Islet precursor cell (in vitro differentiated cells): ENCODE measurements around the gene ACSL6.

ENCODE experiments used
- DNase-seq: peaks from one replicate; pipeline ENCODE4 v3.0.0-alpha.2; 2018

ACSL6 gene

DNA sequence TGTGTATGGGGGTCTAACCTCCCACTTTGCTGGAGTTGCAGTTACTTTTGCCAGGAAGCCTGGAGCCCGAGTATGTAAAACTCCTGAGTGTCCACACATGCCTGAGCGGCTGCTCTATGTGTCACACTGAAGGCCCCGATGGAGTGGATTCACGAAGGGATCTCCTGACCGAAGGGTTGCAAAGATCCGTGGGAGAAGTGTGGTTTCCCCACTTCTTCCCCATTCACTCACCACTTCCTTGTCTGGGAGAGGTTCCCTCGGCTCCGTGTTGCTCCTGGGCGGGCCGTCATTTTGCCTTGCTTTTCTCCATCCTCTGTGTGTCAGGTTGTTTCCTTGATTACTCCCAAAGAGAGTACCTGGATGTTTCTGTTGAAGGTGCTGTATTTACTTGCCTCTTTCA, 32.7 kb upstream of the ACSL6 start:
- DNase-seq: no peak

DNA sequence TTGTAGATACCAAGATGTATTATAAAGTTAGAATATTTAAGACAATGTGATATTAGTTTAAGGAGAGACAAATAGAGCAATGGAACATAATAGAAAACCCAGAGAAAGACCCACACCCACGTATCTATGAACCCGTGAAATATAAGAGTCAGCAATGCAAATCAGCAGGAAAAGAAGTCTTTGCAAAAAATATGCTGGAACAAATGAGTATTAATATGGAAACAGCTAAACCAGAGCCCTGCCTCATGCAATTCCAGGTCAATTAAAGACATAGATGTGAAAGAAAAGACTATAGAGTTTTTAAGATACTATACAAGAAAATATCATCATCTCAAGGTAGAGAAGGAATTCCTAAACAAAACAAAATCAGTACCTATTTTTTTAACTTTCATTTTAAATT, 25.9 kb upstream of the ACSL6 start:
- DNase-seq: no peak

DNA sequence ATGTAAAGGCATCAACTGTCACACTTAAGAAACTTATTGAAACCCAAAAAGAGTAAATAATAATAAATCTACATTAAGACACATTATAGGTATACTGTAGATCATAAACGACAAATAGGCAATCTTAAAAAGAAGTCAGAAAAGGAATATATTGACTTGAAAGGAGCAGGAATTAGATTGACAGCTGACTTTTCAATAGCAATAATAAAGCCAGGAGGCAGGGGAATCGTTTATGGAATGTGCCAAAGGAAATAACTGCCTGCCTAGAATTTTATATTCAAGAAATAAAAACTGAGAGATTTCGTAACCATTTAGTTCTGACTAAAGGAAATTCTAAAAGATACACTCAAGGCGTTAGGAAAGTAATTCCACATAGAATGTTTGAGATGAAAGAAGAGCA, 21.7 kb upstream of the ACSL6 start:
- no peak for DNase-seq

DNA sequence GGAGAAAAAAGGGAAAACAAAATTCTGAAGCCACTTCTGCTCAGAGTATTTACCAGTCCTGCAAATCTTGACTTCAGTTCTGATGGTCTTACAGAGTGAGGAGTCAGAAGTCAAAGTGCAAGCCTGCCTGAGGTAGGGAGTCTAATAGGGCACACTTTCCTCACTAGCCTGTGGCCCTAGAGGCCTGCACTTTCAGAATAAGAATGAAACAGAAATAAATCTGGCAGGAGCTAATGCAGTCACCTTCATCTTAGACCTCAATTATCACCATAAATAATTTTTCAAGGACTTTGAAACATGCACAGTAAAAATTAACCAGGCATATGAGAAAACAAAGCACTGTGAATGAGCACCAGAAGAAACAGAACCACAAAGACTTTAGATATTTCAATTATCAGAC, 20.7 kb upstream of the ACSL6 start:
- no peak for DNase-seq

DNA sequence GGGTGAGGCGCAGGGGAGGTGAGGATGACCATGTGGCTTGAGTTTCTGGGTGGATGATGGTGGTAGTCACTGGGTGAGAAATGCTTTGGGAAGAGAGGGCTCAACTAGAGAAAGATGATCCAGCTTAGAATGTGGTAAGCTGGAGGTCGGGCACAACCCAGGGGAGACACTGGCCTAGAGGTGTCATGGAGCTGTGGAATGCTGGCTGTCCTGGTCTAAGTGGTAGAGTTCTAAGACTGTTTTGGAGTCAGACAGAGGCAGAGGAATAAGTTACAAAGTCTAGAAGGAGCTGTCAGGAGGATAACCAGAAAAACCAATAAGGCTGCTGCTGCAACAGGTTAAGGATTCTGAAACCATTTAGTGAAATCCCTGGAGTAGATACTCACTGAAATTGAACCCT, 19.2 kb upstream of the ACSL6 start:
- no peak for DNase-seq

DNA sequence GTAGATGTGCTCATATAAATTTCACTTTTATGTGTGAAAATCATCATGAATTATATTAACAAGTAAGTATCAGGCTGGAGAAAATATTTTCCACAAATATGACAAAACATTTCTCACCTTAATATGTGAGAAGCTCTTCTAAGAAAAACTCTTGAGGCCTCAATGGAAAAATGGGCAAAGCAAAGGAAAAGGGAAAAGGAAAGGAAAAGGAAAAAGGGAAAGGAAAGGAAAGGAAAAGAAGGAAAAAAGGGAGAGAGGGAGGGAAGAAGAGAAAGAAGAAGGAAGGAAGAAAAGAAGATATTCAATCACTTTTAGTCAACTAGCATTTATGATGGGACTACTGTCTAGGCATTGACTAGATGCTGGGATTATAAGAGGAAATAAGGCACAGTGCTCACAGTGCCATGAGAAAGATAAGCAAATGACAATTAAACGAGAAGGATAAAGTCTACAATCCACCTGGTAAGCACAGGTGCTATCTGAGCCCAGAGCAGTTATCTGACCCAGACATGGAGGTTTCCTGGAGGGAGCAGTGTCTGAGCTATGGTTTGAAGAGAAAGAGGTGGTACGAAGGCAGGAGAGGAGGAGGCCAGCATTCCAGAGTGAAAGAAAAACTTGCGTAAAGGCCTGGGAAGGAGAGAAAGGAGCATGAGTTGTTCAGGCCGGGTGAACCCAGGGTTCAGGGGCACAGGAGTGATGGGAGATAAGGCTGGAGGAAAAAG, 18.3 kb upstream of the ACSL6 start:
- no peak for DNase-seq

DNA sequence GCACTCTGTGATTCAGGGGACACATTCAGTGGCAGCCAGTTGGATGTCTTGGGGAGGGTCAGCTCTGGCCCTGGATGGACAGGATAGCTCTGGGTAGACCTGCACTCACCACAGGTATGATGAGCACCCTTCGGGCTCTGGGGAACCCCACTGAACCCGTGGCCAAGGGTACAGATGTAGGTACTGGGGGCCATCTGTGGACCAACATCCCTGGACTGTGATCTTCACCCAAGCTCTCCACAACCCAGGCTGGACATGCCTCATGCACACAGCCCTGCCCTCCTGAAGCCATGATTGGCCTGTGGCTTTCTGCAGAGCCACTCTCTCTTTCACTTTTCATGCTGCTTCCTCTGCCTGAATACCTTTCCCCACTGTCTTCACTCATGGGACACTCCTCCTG, 15.6 kb upstream of the ACSL6 start:
- peak; percentile 40 for DNase-seq

DNA sequence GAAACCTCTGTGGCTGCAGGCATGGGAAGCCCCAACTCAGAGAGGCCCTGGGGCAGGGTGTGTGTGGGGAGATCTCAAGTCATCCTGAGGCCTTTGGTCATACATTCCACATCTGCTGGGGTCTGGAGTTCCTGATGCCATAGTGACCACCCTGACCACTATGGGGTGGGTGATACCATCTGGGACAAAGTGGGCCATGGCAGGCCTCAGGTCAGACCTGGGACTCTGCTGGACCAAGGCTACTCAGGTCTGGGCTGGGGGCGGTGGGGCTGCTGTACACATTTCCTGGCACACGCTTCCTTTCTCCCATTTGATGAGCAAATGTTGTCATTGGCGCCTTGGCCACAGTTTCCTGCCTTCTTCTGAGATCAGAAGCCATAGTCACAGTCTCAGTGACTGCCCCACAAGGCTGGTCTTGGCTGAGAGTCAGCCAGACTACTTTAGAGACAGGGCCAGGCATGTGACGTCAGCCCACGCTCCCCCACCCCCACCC, 15.1 kb upstream of the ACSL6 start:
- peak; percentile 37 for DNase-seq

DNA sequence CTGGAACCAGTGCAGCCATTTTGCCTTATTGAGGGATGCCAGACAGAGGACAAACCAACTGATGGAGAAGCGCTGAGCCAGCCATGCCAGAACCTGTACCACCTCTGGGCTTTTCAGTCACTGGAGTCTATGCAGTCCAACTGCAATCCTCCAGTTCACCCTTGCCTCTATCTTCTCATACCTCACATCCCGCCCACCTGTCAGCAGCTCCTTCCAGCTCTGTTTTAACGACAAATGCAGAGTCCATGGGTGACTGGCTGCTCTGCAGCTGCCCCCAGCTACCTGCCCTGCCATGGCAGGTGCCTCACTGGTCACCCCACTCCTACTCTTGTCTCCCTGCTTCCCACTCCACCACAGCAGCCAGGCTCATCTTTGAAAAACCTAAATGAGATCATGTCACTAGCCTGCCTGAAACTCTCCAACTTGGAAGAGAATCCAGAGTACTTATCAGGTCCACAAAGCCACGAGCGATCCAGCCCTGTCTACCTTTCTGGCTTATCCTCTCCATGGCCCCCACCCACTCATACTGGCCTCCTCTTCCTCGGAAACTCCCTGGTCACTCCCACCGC, 14.0 kb upstream of the ACSL6 start:
- DNase-seq: no peak

DNA sequence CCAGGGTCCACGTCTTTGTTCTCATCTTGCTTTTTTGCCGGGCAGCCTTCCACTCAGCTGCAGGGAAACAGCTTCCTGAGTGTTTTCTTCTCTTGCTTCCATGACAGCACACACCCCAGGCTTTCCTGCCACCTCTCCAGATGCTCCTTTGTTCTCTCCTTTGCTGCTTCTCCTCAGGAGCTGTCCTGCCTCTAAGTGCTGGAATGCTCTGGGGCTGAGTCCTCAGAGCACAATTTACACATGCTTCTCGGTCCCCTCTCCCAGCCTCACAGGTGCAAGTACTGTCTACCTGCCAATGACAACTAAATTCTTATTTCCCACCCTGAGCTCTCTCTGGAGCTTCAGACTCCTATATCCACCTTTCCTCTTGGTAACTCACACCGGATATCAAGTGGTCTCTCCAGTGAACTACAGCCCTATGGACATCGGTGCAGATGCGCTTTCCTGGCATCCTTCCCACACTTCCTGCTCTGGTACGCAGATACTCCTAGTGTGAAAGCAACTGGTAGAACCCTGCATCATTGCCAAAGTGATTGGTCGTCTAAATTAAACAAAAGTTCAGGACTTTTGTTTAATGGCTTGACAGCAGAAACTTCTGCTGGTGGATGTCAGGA, 13.4 kb upstream of the ACSL6 start:
- DNase-seq: peak; percentile 64

DNA sequence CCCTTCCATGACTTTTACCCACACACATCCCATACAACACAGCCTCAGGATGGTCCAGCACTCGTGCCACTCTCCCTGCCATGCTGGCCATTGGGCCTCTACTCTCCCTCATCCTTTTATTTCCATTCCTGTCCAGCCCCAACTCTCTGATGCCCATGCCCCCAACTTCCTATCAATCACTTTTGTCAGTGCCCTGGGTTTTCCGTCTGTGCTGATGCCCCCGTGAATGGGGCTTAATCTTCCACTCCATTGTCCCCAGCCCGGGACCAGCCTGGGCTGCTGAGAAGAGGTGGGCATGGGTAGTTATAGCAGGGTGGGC, 12.6 kb upstream of the ACSL6 start:
- no peak for DNase-seq

DNA sequence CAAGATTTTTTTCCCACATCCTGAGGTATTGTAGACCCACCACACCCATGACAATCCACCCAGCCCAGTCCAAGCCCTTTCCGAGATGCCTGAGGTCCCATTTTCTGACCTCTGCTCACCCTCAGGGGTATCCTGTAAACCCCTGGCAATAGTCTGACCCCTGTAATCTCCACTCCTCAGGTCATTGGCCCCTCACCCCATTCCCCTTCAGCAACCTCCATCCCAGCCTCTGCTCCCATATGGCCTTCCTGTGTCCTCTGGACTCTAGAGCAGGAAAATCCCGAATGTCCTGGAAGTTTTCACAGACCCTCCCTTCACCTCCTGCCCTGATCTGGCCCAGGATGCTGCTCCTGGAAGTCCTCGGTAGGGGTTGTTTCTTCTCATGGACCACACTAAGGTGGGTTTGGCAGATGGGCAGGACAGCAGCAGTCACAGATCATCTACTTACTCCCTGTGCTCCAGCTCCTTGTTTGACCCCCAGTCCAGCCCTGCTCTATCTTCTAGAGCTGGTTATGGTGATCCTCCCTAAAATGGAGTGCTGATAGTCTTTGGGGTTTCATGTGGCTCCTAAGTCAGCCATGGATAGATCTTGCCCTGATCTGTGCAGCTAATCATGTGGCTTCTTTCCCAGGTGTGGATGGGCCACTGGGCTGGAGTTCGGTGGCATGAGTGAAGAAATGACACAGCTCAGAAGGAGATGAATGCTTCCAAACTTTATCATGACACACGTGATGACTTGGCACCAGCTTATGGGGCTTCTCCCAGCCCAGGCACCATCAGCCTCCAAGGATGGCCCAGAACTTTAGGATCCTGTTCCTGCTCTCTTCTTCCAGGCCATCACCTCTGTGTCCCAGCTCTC, 12.0 kb upstream of the ACSL6 start:
- DNase-seq: peak; percentile 34

DNA sequence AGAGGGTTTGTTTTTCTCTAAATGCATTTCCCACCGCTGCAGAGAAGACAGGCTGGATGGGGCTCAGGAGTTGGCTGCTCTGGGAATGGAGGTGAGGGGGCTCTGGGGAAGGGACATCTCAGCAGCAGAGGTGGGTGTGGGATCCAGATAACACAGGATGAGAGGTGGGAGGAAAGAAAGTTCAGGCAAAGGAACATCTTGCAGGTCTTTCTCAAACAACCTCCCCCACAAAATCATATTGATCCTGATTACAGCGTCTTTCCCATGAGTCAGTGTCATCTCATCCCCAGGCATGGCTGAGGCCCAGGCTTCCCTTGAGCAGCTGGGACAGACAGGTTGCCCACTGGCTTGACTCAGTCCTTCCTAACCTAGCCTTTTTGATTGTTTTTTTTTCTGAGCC, 11.3 kb upstream of the ACSL6 start:
- peak; percentile 46 for DNase-seq

DNA sequence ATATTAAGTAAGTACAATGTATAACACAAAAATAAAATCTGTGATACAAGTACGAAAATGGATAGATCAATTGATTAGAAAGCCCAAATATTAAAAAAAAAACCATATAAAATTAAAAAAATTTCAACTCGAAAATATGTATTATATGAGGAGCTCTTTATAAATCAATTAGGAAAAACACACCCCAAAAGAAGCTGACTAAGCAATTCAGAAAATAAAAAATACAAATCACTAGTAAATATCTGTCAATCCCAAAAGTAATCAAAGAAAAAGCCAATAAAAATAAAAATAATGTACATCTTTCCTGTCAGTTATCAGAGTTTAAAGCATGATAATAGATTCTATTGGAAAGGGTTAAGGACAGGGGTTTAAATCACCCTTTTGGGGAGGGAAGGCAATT, 10.2 kb upstream of the ACSL6 start:
- DNase-seq: no peak

DNA sequence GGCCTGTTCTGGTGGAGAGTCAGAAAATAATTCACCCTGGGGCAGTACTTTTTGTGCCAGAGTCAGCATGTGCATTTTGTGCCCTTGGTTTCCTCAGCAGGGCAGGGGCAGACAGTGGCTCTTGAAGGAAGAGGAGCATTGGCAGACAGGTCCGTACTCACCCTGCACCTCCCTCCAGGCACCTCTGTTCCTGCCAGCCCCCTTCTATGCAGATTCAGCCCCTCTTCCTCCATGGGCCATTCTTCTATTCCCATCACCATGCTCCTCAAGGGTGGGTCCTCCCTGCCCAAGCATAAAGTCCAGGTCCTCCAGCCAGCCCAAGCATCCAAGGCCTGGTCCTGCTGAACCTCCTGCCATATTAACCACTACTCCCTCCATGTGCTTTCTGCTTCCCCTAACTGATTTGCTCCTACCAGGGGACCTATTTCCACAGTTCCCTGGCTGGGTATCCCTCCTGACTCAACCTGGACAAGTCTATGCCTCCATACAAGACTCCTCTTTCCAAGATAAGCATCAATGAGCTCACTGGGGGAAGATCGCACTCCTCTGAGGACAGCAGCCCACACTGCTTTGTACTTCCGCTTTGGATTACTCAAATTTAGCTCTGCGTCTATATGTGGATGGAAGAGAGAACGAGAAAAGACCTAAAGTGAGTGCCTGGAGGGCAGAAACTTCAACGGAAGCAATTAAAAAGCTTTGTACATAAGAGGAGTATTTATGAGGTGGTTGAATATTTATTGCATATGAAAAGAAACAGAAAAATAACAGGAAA, 9.3 kb upstream of the ACSL6 start:
- peak; percentile 43 for DNase-seq

DNA sequence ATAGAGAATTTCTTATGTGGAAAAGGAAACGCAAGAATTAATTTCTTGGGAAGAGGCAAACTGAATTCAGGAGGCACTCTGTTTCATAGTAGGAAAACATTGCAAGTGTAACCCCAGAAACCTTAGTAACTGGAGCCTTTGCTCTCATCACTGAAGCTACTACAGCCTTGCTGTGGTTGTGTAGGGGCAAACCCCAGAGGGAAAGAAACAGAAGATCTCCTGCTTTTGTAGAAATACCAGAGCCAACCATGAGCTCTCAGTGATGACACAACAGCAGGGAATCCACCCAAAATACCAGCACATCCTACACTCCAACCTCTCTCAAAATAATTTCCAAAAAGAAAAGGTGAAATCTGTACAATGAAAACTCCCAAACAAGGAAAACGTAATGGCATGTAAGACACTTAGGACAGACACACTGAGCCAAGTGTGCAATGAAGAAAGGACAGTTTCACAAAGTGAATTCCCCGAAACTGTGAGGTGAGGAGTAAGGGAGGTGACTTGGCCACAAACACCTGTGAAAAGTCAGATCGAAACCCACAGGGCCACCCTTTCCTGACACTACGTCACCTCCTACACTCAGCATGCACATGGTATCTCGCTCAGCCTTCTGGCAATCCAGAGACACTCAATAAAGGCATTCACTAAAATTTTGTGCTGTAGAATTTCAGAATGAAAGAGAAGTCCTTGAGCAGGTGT, 8.5 kb upstream of the ACSL6 start:
- DNase-seq: no peak

DNA sequence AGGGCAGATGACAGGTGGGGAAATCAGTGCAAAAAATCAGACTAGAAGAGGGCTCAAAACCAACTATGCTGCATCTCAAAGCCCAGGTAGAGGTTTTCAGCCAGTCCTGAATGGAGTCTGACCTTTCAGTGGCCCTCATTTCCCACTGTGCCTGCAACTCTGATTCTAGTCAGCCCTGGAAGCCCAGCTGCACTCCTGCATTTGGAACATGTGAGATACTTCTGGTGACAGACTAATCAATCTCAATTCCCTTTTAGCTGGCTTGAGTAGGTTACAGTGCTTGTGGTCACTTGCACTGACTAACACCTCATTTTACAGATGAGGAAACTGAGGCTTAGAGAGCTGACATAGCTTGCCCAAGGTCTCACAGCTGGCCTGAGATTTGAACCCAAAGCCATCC, 7.9 kb upstream of the ACSL6 start:
- no peak for DNase-seq

DNA sequence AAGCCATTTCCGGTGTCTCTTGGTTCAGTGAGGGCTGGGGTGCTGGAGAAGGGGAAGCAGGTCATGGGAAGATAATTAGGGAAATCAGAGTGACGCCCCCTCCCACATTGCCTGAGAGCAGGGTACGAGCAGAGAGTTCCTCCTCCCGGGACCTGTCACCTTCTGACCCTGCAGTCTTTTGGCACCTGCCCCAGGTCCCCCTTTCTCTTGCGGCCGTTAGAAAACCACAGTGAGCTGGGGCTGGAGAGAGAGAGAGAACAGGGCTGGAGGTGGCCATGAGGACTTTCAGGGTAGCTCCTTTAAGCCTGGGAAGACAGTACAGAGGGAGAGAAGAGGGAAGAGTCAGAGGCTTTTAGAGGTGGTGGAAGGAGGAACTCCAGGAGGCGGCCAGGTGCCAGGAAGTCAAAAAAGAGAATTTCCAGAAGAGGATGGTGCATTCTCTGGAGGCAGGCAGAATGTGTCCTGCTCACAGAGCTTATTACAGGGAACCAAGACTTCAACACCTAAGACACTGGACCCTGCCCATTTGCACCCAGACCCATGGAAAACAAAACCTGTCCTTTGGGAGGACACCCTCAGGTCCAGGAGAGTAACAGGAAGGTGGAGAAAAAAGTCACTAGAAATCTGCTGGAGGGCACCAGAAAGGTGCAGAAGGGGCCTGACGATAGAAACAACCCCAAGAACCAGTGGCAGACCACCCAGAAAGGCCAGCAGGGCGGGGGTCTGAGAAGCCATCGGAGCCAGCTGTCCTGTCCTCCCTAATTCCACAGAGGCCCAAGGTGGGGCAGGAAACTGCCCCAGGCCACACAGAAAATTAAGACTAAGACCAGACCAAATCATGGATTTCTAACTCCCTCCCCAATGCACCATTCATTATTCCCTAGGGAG, 6.5 kb upstream of the ACSL6 start:
- DNase-seq: no peak

DNA sequence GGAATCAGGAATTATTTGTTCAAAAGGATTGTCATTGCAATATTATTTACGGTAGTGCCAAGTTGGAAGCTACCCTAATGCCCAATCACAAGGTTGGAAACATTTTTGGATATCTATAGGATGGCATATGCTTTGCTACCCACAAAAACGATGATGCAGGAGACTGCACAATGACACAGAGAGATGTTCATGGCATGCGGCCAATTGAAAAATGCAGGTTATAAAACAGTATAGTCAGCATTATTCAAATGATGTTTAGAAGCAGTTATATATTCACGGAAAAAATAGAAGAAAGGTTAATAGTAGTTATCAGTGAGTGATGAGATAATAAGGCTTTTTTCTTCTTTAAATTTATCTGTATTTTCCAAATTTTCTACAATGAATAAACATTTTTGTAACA, 5.9 kb upstream of the ACSL6 start:
- DNase-seq: no peak

DNA sequence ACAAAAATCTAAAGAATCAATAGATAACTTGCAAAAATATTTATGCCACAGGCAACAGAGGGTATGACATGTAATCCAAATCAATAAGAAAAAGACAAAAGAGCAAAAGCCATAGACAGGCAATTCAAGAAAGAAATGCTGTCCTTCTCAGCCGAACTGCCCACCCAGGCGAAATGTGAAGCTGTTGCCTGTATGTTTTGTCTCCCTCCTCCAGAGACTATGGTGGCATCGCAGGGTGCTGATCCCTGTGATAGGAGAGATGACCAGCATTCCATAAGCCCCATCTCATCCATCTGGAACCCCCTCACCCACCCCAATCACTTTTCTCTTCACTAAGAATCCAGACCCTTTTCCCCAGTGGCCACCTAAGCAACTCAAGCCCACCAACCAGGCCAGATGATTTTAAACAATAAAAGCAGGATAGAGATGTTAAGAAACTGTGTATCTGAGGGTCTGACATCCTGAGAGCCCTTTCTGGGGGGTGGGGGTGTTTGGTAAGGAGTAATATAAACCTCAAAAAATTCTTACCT, 5.3 kb upstream of the ACSL6 start:
- DNase-seq: no peak

DNA sequence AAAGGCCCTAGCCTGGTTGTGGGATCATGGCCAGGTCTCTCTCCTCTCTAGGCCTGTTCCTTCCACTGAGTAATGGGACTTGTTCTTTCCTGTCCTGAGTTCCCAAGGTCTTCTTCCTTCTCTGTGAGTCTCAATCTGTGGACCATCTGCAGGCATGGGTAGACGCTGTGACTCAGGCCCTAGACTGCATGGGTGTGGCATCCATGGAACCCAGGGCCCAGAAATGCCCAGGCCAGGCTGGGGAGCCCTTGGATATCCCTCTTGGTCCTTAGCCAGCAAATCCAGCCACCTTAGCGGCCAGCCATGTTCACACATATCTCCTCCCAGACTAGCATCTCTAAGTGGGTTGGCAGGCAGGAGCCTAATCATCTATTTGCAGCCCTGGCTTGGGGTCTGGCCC, 2.3 kb upstream of the ACSL6 start:
- no peak for DNase-seq
